ENCODE data around the gene CLDN11.
A peak's percentile ranks its signal among the peaks of the same experiment; 100 is the strongest.

Gene CLDN11

DNA sequence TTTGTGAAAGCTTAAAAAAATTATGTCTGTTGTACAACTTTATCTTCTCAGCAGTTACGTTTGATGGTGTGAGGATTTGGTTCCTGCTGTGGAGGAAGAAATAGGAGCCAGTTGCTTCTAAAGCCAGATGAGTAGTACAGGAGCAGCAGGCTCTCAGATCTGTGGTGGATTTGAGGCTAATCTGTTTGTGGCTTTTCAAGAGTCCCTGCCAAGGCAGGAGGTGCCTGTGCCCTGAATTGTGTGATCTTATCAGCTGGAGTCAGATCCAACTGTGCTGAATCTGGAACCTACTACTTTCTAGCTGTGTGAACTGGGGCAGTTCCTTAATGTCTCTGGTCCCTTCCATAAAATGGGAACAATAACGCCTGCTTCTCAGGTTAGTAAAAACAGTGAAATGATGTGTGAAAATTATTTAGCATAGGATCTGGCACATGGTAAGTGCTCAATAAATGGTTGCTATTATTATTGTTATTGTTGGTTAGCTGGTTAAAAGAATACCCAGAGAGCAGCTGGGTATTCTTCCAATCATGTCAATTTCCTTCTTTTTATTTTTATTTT is 7.7 kb downstream of the CLDN11 start:
- DNase-seq (ENCODE audit: low spot score), result no peak

DNA sequence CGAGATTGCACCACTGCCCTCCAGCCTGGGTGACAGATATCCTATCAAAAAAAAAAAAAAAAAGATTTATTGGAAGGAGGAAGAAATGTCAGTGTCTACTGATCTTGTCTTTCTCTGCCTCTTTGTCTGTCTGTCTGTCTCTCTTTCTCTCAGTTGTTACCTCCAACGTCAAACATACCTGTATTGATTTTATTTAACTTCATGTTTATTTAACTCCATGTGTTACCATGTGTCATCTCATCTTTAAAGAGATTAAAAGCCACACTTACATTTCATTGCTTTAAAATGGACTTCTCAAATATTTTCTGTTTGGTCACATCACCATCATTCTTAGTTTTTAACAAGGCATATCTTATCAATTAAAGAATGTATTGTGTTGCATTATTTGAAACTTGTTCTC is 9.4 kb downstream of the CLDN11 start:
- no peak for DNase-seq (ENCODE audit: low spot score)

DNA sequence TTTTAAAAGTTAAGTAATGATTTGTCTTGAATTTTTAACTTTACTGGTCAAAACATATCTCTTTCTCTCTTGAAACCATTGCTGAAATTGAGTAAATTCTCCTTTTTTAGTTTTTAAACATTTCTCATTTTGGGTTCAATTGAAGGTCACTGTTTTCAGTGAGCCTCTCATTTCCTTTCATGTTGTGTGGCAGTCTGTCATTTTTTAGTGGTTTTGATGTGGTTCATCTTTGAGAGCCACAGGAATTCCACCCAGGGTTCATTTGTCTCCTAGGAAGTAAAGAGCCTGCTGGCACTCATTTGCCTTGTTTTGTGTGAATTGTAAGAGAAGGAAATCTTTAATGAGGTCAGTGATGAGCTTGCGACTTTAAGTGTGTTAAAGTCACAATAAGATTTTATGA is 10.4 kb downstream of the CLDN11 start:
- DNase-seq (ENCODE audit: low spot score), result peak; percentile 87

DNA sequence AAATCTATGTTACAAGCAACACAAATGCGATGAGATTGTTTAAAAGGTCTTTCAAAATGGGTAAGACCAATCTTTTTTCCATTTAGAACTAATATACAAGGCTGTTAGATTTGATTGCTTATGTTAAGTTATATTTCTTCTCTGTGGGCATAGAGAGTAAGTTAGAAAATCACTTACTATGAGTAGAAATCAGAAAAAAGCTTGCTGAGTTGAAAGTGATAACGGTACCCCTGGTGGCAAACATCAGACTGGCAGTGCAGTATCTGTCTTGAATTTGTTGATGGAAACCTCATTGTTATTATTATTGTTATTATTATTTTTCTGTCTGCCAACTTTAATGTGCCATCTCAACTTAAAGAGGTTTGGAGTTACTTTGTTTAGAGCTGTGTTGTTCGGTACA is 12.4 kb downstream of the CLDN11 start:
- DNase-seq (ENCODE audit: low spot score), result no peak

- DNase-seq (ENCODE audit: low spot score), result no peak
Measured at GRCh38 chr3:170432416-170432815, 13.7 kb downstream of the CLDN11 start.

DNA sequence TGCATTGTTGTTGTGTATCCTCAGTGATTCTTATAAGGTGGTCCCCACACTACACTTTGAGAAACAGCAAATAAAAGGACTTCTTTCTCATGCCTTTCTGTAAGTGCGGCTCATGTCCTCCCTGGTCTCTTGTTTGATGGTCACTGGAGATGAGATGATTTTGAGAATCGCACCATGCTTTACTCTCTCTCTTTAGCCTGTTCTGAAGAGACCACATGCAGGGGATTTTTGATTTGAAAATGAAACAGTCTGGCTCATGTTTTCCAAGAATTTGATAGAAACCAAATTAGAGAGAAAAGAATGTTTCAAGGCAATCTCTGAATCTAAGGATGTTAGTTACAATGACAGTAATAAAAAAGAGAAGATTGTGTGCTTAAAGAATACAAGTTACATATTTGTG is 18.0 kb downstream of the CLDN11 start:
- DNase-seq (ENCODE audit: low spot score), result no peak

DNA sequence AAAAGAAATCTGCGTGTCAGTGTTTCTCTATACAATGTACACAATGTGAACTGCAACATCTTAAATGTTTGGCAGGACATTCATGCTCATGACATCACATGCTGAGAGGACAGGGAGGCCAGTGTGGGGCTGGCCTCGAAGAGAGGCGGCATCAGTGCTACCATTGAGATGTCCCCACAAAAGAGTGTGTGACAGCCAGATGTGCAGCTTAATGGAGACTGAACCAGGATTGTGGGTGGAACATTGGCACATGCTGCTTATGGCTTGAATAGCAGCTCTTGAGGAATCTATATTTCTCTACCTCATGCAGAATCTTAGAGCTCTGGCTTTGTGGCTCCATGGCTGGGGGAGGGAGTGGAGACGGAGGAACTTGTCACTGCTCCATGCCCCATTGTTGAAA is 18.5 kb downstream of the CLDN11 start:
- no peak for DNase-seq (ENCODE audit: low spot score)

- DNase-seq (ENCODE audit: low spot score), result no peak
Measured at GRCh38 chr3:170437696-170438407, 19.2 kb downstream of the CLDN11 start.

GRCh38 chr3:170438836-170439235 is 20.2 kb downstream of the CLDN11 start:
- DNase-seq (ENCODE audit: low spot score), result no peak

GRCh38 chr3:170440344-170440743 is 21.7 kb downstream of the CLDN11 start:
- no peak for DNase-seq (ENCODE audit: low spot score)

DNA sequence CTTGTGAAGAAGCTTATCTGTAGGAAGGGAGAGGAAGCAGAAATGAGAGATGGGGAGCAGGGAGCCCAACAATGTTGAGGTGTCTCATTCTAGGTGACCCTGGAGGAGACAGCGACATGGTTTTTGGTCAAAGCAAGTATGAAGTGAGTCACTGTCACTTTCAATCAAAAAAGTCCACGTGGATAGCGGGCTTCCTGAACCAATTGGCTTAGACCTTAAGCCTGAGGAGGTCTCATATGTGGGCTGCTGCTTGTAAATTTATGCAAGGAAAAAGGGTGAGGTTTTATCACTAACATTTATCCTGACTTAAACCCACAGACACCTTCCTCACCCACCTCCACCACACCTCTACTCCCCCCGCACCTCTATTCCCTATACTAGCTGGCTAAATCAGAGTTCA is 22.7 kb downstream of the CLDN11 start:
- DNase-seq (ENCODE audit: low spot score), result no peak

DNA sequence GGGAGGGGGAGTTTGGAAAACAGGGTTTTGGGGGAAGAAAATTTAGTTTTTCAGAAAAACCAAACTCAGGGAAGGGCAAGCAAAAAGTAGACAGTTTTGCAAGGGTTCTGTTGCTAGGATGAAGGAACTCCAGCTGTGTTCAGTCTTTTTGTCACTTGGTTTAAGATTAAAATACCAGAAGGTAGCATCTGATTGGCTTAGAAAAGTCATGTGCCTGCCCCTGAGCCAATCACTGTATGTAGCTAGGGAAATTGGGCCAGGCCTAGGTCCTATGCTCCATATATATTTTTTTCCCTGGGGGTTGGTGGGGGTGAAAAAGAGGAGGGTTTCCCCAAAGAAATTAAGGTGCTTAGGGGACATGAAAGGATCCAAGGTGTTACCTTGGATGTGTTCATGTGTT is 24.3 kb downstream of the CLDN11 start:
- no peak for DNase-seq (ENCODE audit: low spot score)

- no peak for DNase-seq (ENCODE audit: low spot score)
Measured at GRCh38 chr3:170443457-170443856, 24.8 kb downstream of the CLDN11 start.

- DNase-seq (ENCODE audit: low spot score), result no peak
Measured at GRCh38 chr3:170448584-170448983, 29.9 kb downstream of the CLDN11 start.

GRCh38 chr3:170450039-170450438 is 31.4 kb downstream of the CLDN11 start:
- DNase-seq (ENCODE audit: low spot score), result no peak

- DNase-seq (ENCODE audit: low spot score), result no peak
Measured at GRCh38 chr3:170454509-170454908, 35.8 kb downstream of the CLDN11 start.

- DNase-seq (ENCODE audit: low spot score), result no peak
Measured at GRCh38 chr3:170458285-170458684, 39.6 kb downstream of the CLDN11 start.

- no peak for DNase-seq (ENCODE audit: low spot score)
Measured at GRCh38 chr3:170463011-170463410, 44.3 kb downstream of the CLDN11 start.

GRCh38 chr3:170465955-170466354 is 47.3 kb downstream of the CLDN11 start:
- DNase-seq (ENCODE audit: low spot score), result no peak

DNA sequence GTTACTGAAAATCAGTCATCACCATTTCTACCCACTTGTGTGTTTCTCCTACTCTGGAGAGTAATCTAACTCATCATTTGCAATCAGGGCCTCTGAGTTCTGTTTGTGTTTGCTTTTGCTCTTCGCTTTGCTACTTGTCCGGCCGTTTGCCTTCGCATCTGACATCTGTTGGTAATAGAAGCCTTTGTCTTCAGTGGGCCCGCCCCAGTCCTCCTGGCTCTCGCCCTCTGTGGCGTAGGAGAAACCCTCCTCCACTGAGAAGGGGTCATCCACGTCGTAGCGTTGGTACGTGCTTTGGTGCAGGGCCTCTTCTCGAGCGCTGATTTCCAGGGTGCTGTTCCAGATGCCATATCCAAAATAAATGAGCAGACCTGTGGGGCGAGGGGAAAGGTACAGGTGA is 48.3 kb downstream of the CLDN11 start:
- no peak for DNase-seq (ENCODE audit: low spot score)

GRCh38 chr3:170467571-170468147 is 49.0 kb downstream of the CLDN11 start:
- DNase-seq (ENCODE audit: low spot score), result no peak

DNA sequence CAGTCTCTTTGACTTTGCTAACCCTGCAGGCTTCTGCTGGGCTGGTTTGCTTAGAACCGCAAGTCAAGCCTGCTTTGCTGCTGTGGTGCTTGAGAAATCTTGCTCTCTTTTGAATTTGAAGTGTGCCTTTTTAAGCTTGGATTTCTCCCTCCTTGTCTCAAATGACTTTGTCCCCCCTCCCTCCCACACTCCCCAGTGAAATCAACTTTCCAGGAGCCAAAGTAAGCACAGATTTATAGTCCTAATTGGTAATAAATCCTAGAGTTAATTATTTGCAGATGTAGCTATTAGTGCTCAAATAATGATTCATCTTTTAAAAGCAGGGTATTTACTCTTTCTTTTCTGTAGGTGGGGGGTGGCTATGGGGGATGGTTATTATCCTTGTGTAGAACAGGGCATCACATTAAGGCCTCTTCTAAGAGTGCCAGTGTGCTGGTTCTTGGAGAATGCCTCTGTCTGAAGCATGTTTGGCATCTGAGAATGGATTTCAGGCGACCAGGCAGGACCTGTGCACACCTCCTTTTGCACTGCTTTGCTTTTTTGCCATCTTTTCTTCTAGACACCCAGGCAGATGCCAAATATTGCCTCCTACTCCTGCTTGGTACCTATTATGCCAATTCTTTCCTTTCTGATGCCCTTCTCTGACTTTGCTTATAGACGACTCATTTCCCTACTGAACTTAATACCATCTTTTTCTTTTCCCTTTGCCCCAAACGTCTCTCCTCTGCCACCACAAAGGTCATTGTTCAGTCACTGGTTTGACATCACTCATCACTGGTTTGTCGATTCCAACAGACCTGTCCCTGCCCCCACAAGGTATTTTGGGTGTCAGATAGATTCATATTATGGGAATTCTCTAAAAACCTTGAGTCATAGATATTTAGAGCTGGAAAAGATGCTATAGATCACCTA is 50.7 kb downstream of the CLDN11 start:
- DNase-seq (ENCODE audit: low spot score), result peak; percentile 18

Measured in COLO829 (cell line).